GM23338 (cell line): ENCODE measurements around the gene PHLPP2.

Experiments used
- CTCF ChIP-seq, 2 experiments: fragments of 200-600 bp in 1 of 2; sonication (generic) in 1 of 2; conservative IDR thresholded peaks; 2 replicates each; pipeline versions ENCODE4 v1.5.1 to v1.6.1; 2016 to 2017; ENCODE audit warnings: antibody characterized with exemption in 2 of 2, low read depth in 2 of 2, mild to moderate bottlenecking in 2 of 2, moderate library complexity in 1 of 2
- ETS1 ChIP-seq: IDR thresholded peaks from 2 replicates; pipeline ENCODE4 v1.6.1; 2016; ENCODE audit warnings: antibody characterized with exemption
- EZH2 ChIP-seq: fragments of 200-600 bp; sonication (generic); IDR thresholded peaks from one replicate; pipeline ENCODE4 v1.8.0; 2017; ENCODE audit warnings: antibody characterized with exemption, mild to moderate bottlenecking, low read depth; ENCODE audit not compliant: unreplicated experiment
- EZH2phosphoT487 ChIP-seq: fragments of 200-600 bp; sonication (generic); IDR thresholded peaks from one replicate; pipeline ENCODE4 v1.8.1; 2018; ENCODE audit warnings: antibody characterized with exemption; ENCODE audit not compliant: unreplicated experiment
- JUNB ChIP-seq: IDR thresholded peaks from one replicate; pipeline ENCODE4 v1.6.1; 2016; ENCODE audit warnings: antibody characterized with exemption; ENCODE audit not compliant: unreplicated experiment
- NANOG ChIP-seq: IDR thresholded peaks from 2 replicates; pipeline ENCODE4 v1.6.1; 2016; ENCODE audit warnings: antibody characterized with exemption, borderline replicate concordance
- POLR2AphosphoS5 ChIP-seq: IDR thresholded peaks from 2 replicates; pipeline ENCODE4 v1.6.1; 2016; ENCODE audit warnings: antibody characterized with exemption, low read depth
- REST ChIP-seq: IDR thresholded peaks from one replicate; pipeline ENCODE4 v1.6.1; 2018; ENCODE audit warnings: antibody characterized with exemption; ENCODE audit not compliant: unreplicated experiment
- STAT1 ChIP-seq: IDR thresholded peaks from one replicate; pipeline ENCODE4 v1.6.1; 2016; ENCODE audit warnings: antibody characterized with exemption; ENCODE audit not compliant: unreplicated experiment

DNA sequence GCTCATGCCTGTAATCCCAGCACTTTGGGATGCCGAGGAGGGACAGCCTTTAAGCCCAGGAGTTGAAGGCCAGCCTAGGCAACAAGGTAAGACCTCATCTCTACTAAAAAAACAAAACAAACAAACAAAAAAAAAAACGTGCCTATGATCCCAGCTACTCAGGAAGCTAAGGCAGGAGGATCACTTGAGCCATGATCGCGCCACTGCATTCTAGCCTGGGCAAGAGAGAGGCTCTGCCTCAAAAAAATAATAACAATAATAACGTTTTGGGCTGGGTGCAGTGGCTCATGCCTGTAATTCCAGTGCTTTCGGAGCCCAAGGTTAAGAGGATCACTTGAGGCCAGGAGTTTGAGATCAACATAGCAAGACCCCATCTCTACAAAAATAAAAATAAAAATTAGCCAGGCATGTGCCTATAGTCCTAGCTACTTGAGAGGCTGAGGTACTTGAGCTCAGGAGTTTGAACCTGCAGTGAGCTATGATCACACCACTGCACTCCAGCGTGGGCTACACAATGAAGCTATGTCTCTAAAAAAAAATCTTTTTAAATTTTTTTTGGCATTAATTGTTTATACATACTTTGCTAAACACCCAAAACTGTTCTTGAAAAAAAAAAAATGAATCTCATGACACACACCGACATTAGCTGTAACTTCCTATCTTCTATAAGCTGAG is 3.3 kb downstream of the PHLPP2 start:
- TF ChIP-seq CTCF (conservative IDR thresholded peaks at IDR 0.05; ENCODE audit: low read depth in 2 of 2) (no peak), NANOG (no peak), EZH2 (no peak), JUNB (no peak), EZH2phosphoT487 (no peak), POLR2AphosphoS5 (no peak), ETS1 (no peak), STAT1 (no peak), REST (no peak)
